ENCODE data around the gene TNFRSF1A.

DNA sequence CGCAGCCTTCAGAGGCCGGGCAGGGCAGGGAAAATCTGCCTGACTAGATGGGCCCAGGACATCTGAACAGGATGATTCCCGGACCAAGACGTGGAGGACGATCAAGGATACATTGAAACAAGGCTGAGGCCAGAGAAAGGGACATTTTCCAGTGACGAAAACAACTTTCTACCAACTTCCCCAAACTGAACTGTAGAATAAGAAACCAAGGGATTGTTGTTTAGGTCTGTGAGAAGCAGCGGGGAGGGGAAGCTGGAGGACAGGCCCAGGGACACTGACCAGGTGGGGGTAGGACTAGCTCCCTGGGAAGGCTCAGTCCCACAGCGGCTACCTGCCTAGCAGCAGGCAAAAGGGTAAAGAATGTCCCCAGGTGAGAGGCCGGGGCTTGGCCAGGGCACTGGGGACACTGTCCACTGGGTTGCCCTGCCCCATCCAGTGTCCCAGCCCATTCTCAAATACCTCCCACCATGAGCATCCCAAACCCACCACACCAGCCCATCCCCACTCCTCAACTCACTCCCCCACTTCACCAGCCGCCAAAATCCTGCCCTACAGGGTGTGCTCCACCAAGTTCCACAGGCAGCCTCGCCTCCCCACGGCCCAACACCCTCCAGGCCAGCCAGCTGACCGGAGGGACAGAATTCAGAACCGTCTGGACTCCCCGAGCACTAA is 995 bp downstream of the TNFRSF1A start:
- TF ChIP-seq CTCF (IDR thresholded peaks at IDR 0.05 in 8 of 11, conservative IDR thresholded peaks at IDR 0.05 in 3 of 11) (no peak), POLR2A (IDR thresholded peaks at IDR 0.05) (no peak), POLR2AphosphoS5 (IDR thresholded peaks at IDR 0.05) (peak in 1 of 3 donors; percentile 71)

Measured in spleen (tissue), 7 donors.